Nephron progenitor cell (in vitro differentiated cells): ENCODE data around the gene SPATA16.

Experiments
- DNase-seq: peaks from one replicate; pipeline ENCODE4 v3.0.0; 2021
- H3K27ac Mint-ChIP-seq: 2 replicates; pipeline ENCODE4 v1.8.0; 2021; ENCODE audit warnings: mild to moderate bottlenecking, moderate library complexity, mixed read lengths
- H3K27me3 Mint-ChIP-seq: 2 replicates; pipeline ENCODE4 v1.8.0; 2021; ENCODE audit warnings: mild to moderate bottlenecking, low read depth, mixed read lengths; ENCODE audit not compliant: poor library complexity
- H3K36me3 Mint-ChIP-seq: 2 replicates; pipeline ENCODE4 v1.8.0; 2021; ENCODE audit warnings: low read depth, mixed read lengths
- H3K4me1 Mint-ChIP-seq: 2 replicates; pipeline ENCODE4 v1.8.0; 2021; ENCODE audit warnings: mixed read lengths
- H3K4me3 Mint-ChIP-seq: 2 replicates; pipeline ENCODE4 v1.8.0; 2021; ENCODE audit warnings: mild to moderate bottlenecking, moderate library complexity, mixed read lengths
- H3K9me3 Mint-ChIP-seq: 2 replicates; pipeline ENCODE4 v1.8.0; 2021; ENCODE audit warnings: mild to moderate bottlenecking, moderate library complexity, mixed read lengths
- CTCF ChIP-seq: fragments of 200-600 bp; sonication (generic); IDR thresholded peaks from 2 replicates; pipeline ENCODE4 v1.5.0; 2021; ENCODE audit warnings: antibody characterized with exemption

SPATA16 gene

DNA sequence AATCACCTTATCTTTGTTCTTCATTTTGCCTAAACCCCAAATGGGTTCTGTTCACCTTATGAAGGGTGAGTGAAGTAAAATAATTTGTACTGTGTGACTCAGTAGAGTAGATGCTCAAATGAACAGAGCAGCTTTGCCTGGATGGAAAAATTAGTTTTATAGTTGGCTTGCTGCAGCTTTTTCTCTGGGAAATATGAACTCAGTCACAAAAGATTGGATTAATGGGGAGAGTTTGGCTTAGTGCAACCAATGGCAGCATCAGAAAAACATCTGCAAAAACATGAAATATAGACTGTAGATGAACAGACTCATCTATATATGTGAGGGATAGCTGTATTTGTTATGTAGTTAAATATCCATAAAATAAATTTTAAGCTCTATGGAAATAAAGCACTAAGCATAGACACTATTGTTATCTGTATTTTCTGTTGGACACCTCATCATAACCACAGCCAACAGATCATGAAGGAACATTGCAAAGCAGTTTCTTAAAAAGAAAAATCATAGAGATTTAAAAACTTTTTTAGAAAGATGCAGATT is 209.2 kb downstream of the SPATA16 start:
- no peak for TF ChIP-seq CTCF
- H3K4me3 Mint-ChIP-seq: no peak overlapping the region
- H3K27ac Mint-ChIP-seq: no peak overlapping the region
- no peaks in the 10 kb centered on the region for H3K36me3 Mint-ChIP-seq
- H3K9me3 Mint-ChIP-seq: no peaks in the 10 kb centered on the region
- H3K4me1 Mint-ChIP-seq: no peaks in the 10 kb centered on the region
- peaks cover 7% of the 10 kb centered on the region for H3K27me3 Mint-ChIP-seq
- no peak for DNase-seq

DNA sequence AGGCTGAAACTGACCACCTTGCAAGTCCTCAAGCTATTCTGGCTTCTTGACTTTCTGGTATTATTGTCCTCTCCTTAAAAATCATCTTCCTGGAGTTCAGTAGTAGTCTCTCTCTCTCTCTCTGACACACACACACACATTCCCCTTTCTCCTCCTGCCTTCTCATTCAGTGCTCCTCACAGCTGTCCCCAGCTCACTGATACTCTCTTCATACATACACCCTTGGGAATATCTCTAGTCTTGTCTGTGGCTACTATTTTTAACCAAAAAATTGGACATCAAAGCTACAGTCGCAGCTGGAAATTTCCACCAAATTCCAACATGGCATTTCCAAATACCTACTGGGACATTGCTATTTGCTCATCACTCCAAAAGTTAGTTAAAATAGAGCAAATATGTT is 211.6 kb downstream of the SPATA16 start:
- DNase-seq: no peak
- TF ChIP-seq CTCF: no peak
- H3K4me3 Mint-ChIP-seq: no peak overlapping the region
- H3K27ac Mint-ChIP-seq: peak overlapping the region; percentile 3
- peaks cover 7% of the 10 kb centered on the region for H3K27me3 Mint-ChIP-seq
- no peaks in the 10 kb centered on the region for H3K4me1 Mint-ChIP-seq
- H3K36me3 Mint-ChIP-seq: no peaks in the 10 kb centered on the region
- H3K9me3 Mint-ChIP-seq: no peaks in the 10 kb centered on the region

GRCh38 chr3:172924546-172924945 is 216.5 kb downstream of the SPATA16 start:
- DNase-seq: no peak
- Mint-ChIP-seq H3K4me1 (no peaks in the 10 kb centered on the region), H3K27me3 (peaks cover 3% of the 10 kb centered on the region), H3K4me3 (no peak overlapping the region), H3K27ac (no peak overlapping the region), H3K36me3 (no peaks in the 10 kb centered on the region), H3K9me3 (no peaks in the 10 kb centered on the region)
- TF ChIP-seq CTCF: no peak

DNA sequence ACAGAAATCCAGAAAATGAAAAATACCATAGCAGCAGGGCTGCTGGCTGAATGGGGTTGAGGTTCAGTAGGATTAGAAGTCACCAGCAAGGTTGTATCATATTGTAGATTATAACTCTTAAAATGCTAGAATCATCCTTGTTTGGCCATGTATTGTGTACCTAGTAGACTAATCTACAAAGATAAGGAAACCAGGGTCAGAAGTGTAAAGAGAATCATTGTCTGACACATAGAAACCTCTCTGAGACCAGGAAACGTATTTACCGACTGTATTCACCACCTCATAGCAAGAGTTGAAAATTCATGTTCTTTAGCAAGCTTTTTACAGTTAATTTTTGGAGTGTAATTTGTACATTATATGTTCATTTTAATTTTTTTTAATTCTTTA is 221.7 kb downstream of the SPATA16 start:
- H3K27ac Mint-ChIP-seq: no peak overlapping the region
- H3K4me3 Mint-ChIP-seq: no peak overlapping the region
- no peak for DNase-seq
- H3K4me1 Mint-ChIP-seq: peaks cover 17% of the 10 kb centered on the region
- peaks cover 3% of the 10 kb centered on the region for H3K27me3 Mint-ChIP-seq
- no peaks in the 10 kb centered on the region for H3K36me3 Mint-ChIP-seq
- TF ChIP-seq CTCF: no peak
- no peaks in the 10 kb centered on the region for H3K9me3 Mint-ChIP-seq

DNA sequence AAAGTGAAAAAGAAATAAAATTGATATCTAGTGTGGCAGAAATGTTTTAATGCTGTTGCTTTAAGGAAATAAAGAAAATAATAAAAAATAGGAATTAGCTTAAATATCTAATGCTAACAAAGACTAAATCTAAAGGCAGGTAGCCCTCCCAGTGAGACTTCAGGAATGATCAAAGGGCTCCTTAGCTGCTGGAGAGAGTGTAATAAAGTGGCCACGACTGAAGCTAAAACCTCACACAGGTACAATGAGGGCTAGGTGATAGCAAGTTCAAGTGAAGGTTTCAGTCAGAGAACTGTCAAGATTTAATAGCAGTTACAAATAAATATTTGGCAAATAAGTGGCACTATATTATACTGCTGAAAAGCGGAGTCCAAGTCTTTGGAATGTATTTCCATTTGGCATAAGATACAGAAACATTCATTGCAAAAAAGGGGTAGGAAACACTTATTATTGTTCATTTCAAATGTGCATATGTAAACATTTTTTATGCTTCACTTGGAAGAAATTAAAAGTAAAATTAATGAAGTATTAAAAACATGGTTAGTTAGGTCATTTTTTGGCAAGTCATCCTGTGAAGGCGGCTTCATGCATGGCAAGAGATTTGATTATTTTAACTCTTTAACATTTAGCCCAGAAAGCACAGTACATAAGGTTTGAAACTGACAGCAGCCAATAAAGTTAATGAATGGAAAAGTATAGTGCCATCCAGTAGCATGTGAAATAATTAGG is 222.3 kb downstream of the SPATA16 start:
- Mint-ChIP-seq H3K27ac (no peak overlapping the region), H3K4me3 (no peak overlapping the region), H3K36me3 (no peaks in the 10 kb centered on the region), H3K4me1 (peaks cover 17% of the 10 kb centered on the region), H3K27me3 (peaks cover 3% of the 10 kb centered on the region), H3K9me3 (no peaks in the 10 kb centered on the region)
- no peak for DNase-seq
- TF ChIP-seq CTCF: no peak

GRCh38 chr3:172918165-172918564 is 222.9 kb downstream of the SPATA16 start:
- DNase-seq: no peak
- no peak overlapping the region for H3K4me3 Mint-ChIP-seq
- H3K4me1 Mint-ChIP-seq: peaks cover 17% of the 10 kb centered on the region
- H3K9me3 Mint-ChIP-seq: no peaks in the 10 kb centered on the region
- no peak for TF ChIP-seq CTCF
- peaks cover 3% of the 10 kb centered on the region for H3K27me3 Mint-ChIP-seq
- H3K27ac Mint-ChIP-seq: no peak overlapping the region
- H3K36me3 Mint-ChIP-seq: no peaks in the 10 kb centered on the region
